GM21786 (cell line): Measurements from ENCODE around the gene ANKRD40.

Experiments
- ATAC-seq: cut with Tn5 transposase; IDR thresholded peaks from one replicate; pipeline ENCODE4 v1.9.1; 2021; ENCODE audit not compliant: unreplicated experiment

ANKRD40 gene

GRCh38 chr17:50672071-50672470 is 35.6 kb downstream of the ANKRD40 start:
- no peak for ATAC-seq

GRCh38 chr17:50668838-50669581 is 38.7 kb downstream of the ANKRD40 start:
- no peak for ATAC-seq

DNA sequence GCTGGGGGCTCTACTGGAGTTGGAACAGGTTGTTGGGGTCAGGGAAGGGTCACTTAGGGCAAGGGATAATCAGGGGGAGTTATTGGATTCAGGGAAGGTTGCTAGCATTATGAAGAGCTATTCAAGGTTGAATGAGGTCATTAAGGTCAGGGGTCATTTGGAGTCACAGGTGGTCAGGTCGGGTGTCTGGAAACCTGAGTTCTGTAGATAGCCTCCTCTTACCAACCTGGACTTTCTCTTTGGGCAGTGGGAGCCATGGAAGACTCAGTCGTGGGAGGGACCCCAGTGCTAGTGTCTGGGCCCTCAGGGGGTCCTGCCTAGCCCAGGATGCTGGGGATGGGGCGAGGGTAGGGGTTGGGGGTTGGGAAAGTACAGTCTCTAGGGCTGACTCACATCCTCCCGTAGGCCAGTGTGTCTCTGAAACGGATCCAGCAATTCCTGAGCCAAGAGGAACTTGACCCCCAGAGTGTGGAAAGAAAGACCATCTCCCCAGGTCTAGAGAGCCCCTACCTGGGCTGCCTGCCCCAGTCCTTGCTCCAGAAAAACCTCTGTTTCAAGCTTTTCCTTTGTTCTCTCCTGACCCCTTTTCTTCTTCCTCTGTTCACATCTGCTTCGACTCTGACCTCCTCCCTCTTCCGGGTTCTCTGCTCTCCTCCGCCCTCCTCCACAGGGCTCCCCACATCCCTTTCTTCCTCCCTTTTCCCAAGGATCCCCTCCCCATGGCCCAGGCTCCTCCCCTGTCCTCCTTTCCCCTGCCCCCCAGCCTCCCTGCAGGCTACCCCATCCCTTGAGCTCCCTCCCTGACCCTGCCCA is 39.5 kb downstream of the ANKRD40 start:
- no peak for ATAC-seq

- no peak for ATAC-seq
Measured at GRCh38 chr17:50667259-50668024, 40.3 kb downstream of the ANKRD40 start.

GRCh38 chr17:50666316-50666715 is 41.4 kb downstream of the ANKRD40 start:
- ATAC-seq: no peak

DNA sequence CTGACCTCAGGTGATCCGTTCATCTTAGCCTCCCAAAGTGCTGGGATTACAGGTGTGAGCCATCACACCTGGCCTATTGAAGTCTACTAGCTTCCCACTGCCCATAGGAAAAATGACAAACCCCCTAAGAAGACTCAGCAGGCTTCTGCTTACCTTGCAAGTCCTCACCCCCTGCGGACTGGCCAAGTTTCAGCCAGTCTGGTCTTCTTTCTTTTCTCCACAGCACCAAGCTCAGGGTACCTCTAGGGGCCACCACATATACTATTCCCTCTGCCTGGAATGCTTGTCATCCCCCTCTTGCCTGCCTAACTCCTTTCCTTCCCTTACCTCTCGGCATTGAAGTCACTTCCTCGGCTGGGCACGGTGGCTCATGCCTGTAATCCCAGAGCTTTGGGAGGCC is 41.9 kb downstream of the ANKRD40 start:
- ATAC-seq: no peak

- ATAC-seq: no peak
Measured at GRCh38 chr17:50664788-50665458, 42.8 kb downstream of the ANKRD40 start.

DNA sequence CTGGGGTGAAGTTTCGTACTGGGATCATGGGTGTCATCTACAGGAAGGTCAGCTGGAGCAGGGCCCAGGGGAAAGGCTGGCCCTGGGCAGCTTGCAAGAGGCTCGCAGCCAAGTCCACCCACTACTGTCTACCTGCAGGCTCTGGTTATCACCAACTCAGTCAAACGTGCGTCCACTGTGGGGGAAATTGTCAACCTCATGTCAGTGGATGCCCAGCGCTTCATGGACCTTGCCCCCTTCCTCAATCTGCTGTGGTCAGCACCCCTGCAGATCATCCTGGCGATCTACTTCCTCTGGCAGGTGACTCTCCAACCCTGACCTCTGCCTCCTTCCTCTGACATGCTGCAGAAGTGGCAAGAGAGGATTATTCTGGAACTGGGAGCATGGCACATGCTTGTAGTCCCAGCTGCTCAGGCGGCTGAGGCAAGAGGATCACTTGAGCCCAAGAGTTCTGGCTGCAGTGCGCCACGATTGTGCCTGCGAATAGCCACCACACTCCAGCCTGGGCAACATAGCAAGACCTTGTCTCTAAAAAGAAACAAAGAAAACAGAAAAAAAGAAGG is 43.8 kb downstream of the ANKRD40 start:
- ATAC-seq: no peak

GRCh38 chr17:50662632-50663225 is 45.0 kb downstream of the ANKRD40 start:
- ATAC-seq: no peak

GRCh38 chr17:50661795-50662391 is 45.8 kb downstream of the ANKRD40 start:
- no peak for ATAC-seq

DNA sequence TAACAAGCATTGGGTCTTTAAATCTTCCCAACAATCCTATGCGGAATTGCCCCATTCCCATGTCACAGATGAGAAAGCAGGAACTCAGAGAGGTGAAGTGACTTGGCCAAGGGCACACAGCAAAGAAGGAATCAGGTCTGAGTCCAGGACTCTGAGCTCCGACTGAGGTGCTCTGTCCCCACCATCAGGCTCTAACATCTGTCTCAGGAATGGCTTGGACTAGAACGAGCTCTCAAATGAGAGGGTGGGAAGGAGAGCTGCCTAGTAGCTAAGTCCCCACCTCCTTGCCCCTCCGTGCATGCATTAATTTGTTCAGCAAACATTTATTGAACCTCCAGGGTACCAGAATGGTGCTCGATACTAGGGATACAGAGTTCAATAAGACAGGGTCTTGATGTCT is 46.4 kb downstream of the ANKRD40 start:
- no peak for ATAC-seq

DNA sequence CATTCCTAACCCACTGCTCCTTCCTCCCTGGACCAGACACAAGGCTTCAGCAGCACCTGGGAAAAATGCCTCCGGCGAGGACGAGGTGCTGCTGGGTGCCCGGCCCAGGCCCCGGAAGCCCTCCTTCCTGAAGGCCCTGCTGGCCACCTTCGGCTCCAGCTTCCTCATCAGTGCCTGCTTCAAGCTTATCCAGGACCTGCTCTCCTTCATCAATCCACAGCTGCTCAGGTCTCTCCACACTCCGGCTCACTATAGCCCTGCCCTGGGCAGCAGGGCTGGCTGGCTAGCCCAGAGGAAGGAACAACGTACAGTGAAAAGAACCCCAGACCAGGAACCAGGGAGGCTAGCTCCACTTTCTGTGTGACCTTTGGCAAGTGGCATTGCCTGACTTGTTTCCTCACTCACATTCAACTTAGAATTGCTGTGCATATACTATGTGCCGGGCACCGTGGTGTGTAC is 46.8 kb downstream of the ANKRD40 start:
- no peak for ATAC-seq

DNA sequence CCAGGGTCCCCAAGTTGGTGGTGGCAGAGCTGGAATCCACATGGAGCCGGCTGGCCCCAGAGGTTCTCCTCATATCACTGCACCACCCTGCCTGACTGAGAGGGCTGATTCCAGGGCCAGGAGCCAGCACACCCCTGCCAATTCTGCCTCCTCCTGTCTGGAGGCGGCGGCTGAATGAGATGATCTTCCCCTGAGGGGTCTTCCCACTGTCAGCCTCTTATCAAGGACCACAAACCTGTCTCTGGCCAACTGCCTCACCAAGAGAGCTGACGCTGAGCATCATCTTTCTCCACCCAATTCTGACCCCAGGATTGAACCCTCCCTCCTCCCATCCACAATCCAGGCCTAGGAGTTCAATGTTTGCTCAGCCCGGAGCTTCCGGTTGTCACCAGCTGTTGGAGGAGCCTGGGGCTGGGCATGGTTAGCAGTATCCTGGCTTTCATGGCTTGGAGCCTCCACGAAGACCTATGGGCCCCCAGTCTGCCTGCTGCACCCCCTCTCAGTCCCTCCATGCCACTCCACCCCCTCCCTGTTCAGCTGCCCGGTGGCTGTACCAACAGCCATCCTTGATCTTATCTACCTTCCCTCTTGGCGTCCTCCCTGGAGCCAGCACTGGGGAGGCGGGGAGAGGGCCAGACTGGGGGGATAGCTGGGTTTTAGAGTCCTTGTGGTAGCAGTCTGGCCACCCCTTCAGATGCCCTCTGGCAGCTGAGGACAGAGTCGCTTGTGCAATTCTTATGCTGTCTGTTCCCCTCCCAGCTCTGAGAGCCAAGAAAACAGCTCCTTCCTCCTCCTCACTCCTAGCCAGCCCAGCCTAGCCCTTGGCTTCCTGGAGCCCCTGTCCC is 47.5 kb downstream of the ANKRD40 start:
- ATAC-seq: no peak

DNA sequence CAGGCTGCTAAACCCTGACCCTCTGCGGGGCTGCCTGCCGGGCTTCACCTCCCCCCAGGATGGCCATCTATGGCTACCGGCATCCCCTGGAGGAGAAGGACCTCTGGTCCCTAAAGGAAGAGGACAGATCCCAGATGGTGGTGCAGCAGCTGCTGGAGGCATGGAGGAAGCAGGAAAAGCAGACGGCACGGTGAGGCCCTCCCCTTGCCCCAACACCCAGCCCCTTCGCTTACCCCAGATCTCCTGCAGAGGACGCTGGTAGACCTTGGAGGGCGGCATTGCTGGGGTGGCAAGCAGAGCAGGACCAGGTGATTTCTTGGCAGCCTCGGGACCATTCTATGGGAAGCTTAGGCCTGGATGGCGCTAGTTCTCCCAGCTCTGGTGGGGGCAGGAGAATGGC is 48.5 kb downstream of the ANKRD40 start:
- no peak for ATAC-seq

- no peak for ATAC-seq
Measured at GRCh38 chr17:50658616-50659015, 49.1 kb downstream of the ANKRD40 start.

DNA sequence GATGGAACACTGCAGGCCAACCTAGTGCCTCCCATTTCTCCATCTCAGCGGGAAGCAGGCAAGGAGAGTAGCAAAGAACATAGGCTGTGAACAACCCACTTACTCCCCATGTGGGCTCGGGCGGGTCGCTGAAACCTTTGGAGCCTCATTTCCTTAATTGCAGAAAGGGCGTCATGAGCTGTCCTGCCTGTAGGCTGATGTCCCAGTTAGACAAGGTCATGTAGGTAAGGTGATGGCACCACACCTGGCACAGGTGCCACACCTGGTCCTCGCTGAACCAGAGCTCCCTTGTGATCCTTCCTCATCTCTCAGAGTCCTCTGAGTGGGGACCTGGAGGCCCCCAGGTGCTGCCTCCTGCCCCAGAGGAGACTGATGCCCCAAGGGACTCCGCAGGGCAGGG is 50.1 kb downstream of the ANKRD40 start:
- no peak for ATAC-seq

DNA sequence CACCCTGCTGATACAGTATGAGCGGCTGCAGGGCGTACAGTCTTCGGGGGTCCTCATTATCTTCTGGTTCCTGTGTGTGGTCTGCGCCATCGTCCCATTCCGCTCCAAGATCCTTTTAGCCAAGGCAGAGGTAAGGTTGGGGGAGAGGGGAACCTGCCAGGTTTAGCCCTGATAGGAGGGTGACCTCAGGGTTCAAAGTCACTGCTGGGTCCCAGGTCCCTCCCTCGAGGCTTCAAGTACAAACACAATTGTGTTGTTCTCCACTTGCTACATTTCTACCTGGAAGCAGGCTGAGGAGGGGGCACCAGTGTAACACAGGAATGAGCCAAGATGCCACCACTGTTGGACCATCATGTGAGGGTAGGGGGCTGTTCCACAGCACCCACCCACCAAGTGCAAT is 50.7 kb downstream of the ANKRD40 start:
- no peak for ATAC-seq

GRCh38 chr17:50656509-50656908 is 51.2 kb downstream of the ANKRD40 start:
- ATAC-seq: no peak

- ATAC-seq: no peak
Measured at GRCh38 chr17:50653738-50654137, 54.0 kb downstream of the ANKRD40 start.
